SJSA1 (cell line): ENCODE results near the gene SKI. TPM values are rescaled to one million over a fixed set of nuclear protein-coding genes. Genes with fewer than 3 reads are reported as not detected.

ENCODE experiments used
- DNase-seq, 2 experiments: peaks; one replicate each; pipeline ENCODE4 v3.0.0-alpha.2; 2015 to 2020; ENCODE audit warnings: low spot score in 2 of 2, low read depth in 1 of 2
- H3K27ac ChIP-seq: fragments of 250-450 bp; sonication (Bioruptor Pico); 2 replicates; pipeline ENCODE4 v1.5.1; 2020; ENCODE audit warnings: mild to moderate bottlenecking, moderate library complexity
- H3K27me3 ChIP-seq: fragments of 250-450 bp; sonication (Bioruptor Pico); replicated peaks from 2 replicates; pipeline ENCODE4 v1.5.1; 2020; ENCODE audit warnings: mild to moderate bottlenecking, moderate library complexity
- H3K36me3 ChIP-seq: fragments of 250-450 bp; sonication (Bioruptor Pico); 2 replicates; pipeline ENCODE4 v1.5.1; 2020; ENCODE audit warnings: mild to moderate bottlenecking
- H3K4me1 ChIP-seq: fragments of 250-450 bp; sonication (Bioruptor Pico); replicated peaks from 2 replicates; pipeline ENCODE4 v1.6.1; 2021; ENCODE audit warnings: mild to moderate bottlenecking
- H3K4me3 ChIP-seq: fragments of 250-450 bp; sonication (Bioruptor Pico); 2 replicates; pipeline ENCODE4 v1.5.1; 2020; ENCODE audit warnings: mild to moderate bottlenecking
- H3K9me3 ChIP-seq: fragments of 250-450 bp; sonication (Bioruptor Pico); replicated peaks from 2 replicates; pipeline ENCODE4 v1.5.1; 2020; ENCODE audit warnings: mild to moderate bottlenecking
- total RNA-seq: library from RNA; depleted of rRNA; stranded (reverse); fragments of >200 nt; shearing (Covaris generic); gene quantifications from 2 replicates; pipeline ENCODE4 v1.2.3, GENCODE V29; 2014

Gene SKI
- total RNA-seq, 1 experiment from 2014 or later, result 9.6 TPM

DNA sequence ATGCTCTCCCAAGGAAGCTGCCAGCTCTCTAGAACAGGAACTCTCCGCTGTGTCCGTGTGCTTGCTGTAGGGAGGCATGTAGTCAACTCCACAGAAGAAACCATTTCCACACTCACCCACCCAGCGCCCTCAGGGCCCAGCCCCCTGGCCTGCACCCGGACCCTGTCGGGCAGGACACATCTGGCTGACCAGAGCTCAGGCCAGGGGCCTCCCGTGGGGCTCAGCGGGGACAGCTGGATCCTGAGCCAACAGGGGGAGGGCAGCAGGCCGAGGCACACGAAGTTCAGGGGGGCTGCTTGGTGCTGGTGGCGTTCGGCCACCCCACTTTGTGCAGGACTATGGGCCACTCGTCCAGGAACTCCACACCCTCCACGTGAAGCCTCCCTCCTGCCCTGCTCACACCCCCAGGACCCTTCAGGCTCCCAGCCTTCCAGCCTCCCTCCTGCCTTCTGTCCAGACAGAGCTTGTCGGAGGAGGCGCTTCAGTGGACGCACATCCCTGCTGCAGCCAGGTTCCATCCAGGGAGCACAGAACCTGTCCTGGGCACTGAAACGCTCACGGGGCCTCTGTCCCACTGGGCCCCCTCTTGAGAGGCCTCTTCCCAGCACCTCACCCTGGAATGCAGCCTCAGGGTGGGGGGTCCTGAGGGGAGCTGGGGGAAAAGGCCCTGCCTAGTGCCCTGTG lies 18.6 kb upstream of the SKI start:
- Histone ChIP-seq H3K27ac (no peak overlapping the region), H3K27me3 (no peaks in the 10 kb centered on the region), H3K36me3 (no peaks in the 10 kb centered on the region), H3K4me3 (no peak overlapping the region), H3K9me3 (no peaks in the 10 kb centered on the region), H3K4me1 (peaks cover 54% of the 10 kb centered on the region)
- no peak for DNase-seq

DNA sequence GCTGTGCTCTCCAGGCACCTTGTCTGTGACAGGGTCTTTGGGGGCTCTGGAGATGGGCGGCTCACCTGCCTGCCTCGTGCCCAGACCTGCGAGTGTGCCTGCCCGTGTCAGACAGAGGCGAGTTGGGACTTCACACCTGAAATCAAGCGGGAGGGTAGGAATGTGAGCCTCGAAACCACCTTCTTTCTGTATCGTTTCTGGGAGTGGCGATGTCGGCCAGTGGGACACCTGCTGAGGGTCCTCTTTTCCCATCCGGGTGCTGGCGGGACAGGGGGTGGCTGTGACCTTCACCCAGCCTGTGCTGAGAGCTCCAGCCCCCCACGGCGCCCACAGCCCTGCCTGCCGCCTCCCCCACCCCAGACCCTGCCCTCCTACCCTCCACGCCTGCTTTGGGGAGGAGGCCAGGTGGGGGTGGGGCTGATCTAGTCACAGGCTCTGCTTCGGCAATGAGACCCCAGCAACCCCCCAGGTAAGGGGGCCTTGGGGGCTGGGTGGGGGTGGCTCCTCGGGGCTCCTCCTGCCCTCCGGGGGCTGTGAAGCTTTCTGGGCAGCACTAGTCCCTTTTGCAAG lies 17.9 kb upstream of the SKI start:
- H3K27ac ChIP-seq, result no peak overlapping the region
- no peak for DNase-seq
- H3K36me3 ChIP-seq, result no peaks in the 10 kb centered on the region
- H3K4me3 ChIP-seq, result no peak overlapping the region
- H3K27me3 ChIP-seq, result no peaks in the 10 kb centered on the region
- peaks cover 55% of the 10 kb centered on the region for H3K4me1 ChIP-seq
- H3K9me3 ChIP-seq, result no peaks in the 10 kb centered on the region

DNA sequence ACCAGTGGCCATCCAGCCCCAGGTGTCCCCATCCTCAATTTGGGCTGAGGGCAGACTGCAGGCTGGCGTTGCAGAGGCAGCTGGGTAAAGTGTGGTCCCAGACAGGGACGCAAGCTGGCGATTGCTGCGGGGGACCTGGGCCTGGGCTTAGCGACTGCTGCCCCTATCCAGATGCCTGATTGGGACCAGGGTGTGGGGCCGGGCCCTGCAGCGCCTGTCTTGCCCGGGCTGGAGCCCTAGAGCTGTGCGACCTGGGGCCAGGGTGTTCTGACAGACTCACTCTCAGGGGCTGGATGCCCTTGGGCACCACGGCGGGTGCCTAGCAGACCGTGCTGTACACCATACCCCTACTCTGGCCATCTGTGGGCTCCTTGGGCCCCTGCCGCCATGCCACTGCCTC lies 17.3 kb upstream of the SKI start:
- Histone ChIP-seq H3K9me3 (no peaks in the 10 kb centered on the region), H3K27ac (no peak overlapping the region), H3K4me1 (peaks cover 49% of the 10 kb centered on the region), H3K4me3 (no peak overlapping the region), H3K36me3 (no peaks in the 10 kb centered on the region), H3K27me3 (no peaks in the 10 kb centered on the region)
- DNase-seq, result no peak

- Histone ChIP-seq H3K27me3 (no peaks in the 10 kb centered on the region), H3K36me3 (no peaks in the 10 kb centered on the region), H3K4me1 (peaks cover 47% of the 10 kb centered on the region), H3K27ac (peak overlapping the region; percentile 98), H3K4me3 (0 out of 2 replicates have a peak overlapping the region, but pooled peaks have one; percentile 4), H3K9me3 (no peaks in the 10 kb centered on the region)
- DNase-seq, result no peak
These were observed 15.9 kb upstream of the SKI start for GRCh38 chr1:2212274-2212531.

DNA sequence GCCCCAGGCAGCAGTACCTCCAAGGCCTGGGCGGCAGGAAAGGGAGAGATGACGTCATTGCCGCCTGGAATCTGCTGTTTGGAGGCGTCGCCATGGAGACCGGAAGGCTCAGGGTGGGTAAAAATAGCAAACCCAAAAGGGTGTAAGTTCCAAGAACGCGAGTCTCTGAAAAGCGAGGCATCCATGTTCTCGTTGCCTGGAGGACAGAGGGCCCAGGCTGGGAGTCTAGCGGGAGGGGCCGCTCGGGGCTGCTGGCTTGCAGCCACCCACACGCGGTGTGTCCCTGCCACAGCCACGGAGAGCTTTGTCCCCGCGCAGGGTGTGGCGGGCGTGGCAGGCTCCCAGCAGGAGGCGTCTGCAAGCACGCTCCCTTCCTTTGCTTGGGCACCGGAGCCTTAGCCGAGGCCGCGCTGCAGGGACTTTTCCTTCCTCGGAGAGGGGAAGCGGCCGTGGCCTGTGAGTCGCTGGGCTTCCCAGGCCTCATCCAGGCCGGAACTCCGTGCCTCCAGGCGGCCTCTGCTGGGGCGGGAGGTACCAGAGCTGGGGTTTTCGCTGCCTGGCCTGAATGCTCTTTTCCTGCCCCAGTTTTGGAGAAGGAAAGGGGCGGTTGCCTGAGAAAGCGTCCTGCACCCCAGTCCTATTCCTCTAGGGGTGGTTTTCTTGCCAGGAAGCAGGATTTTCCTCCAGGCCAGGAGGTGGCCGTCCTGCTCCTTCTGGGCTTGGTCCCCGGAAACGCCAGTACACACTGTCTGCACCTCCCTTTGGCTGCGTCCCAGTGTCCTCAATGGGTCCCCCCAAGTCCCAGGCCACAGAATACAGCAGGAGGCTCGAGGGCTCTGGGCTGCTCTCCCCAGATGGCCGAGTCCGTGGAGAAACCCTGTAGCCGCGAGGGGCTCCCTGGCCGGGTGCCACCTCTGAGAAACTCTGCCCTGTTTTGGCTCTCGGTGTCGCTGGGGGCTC lies 15.3 kb upstream of the SKI start:
- Histone ChIP-seq H3K4me3 (peak overlapping the region; percentile 25), H3K9me3 (no peaks in the 10 kb centered on the region), H3K36me3 (no peaks in the 10 kb centered on the region), H3K4me1 (peaks cover 41% of the 10 kb centered on the region), H3K27me3 (no peaks in the 10 kb centered on the region), H3K27ac (peak overlapping the region; percentile 98)
- DNase-seq, result peak; percentile 96 to 97

DNA sequence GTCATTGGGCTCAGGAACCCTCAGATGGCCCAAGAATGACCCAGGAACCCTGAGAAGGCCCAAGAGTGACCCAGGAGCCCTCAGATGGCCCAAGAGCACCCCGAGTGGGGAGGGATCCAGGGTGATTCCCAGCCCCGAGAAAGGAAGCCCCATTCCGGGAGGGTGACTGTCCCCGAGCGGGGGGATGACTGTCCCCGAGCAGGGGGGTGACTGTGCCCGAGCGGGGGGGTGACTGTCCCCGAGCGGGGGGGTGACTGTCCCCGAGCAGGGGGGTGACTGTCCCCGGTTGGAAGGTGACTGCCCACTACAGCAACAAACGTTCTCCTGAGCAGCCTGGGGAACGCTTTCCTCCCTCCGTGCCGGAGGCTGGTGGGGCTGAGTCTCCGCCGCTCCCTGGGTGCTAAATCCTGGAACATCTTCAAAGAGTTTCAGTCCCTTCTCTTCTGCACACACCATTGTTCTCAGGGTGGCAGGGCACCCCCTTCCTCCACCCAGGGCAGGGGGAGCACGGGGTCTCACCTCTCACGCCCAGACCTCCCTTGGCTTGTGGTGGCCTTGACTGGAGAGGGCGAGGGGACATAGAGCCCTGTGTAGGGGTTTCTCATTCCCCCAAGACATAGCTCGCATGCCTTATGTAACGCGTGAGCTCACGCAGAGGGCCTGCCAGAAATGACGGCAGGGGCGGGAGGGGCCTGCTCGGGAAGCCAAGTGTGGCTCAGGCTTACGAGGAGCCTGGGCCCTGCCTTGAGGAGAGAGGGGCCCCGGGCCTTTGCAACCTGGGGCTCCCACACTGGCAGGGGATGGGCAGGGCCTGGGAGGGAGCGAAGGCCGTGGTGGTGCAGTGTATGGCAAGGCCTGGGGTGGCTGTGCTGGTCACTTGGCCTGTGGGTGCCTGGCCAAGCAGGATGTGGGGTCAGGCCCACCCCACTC lies 14.3 kb upstream of the SKI start:
- Histone ChIP-seq H3K4me3 (no peak overlapping the region), H3K27ac (peak overlapping the region; percentile 98), H3K27me3 (no peaks in the 10 kb centered on the region), H3K9me3 (no peaks in the 10 kb centered on the region), H3K4me1 (peaks cover 31% of the 10 kb centered on the region), H3K36me3 (no peaks in the 10 kb centered on the region)
- no peak for DNase-seq

GRCh38 chr1:2214541-2215241 lies 13.4 kb upstream of the SKI start:
- no peak for DNase-seq
- Histone ChIP-seq H3K4me3 (no peak overlapping the region), H3K36me3 (no peaks in the 10 kb centered on the region), H3K9me3 (no peaks in the 10 kb centered on the region), H3K27ac (peak overlapping the region; percentile 98), H3K27me3 (no peaks in the 10 kb centered on the region), H3K4me1 (peaks cover 30% of the 10 kb centered on the region)

- Histone ChIP-seq H3K27ac (no peak overlapping the region), H3K36me3 (no peaks in the 10 kb centered on the region), H3K9me3 (no peaks in the 10 kb centered on the region), H3K4me1 (peaks cover 30% of the 10 kb centered on the region), H3K27me3 (no peaks in the 10 kb centered on the region), H3K4me3 (no peak overlapping the region)
- no peak for DNase-seq
These were observed 12.8 kb upstream of the SKI start for GRCh38 chr1:2215329-2215728.

GRCh38 chr1:2215909-2216766 lies 12.0 kb upstream of the SKI start:
- DNase-seq, result no peak
- Histone ChIP-seq H3K36me3 (no peaks in the 10 kb centered on the region), H3K27me3 (no peaks in the 10 kb centered on the region), H3K9me3 (no peaks in the 10 kb centered on the region), H3K4me1 (peaks cover 30% of the 10 kb centered on the region), H3K27ac (no peak overlapping the region), H3K4me3 (no peak overlapping the region)

DNA sequence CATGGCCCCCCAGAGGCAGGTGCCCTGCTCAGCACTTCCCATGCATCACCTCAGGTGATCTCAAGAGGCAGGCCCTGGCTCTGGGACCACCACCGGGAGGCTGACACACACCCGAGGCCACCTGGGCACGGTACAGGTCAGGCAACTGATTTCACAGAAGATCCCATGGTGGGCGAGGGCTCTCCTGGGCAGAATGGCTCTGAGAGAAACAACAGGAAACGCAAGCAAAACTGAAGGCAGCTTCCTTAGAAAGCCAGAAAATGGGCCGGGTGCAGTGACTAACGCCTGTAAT lies 11.4 kb upstream of the SKI start:
- Histone ChIP-seq H3K27ac (no peak overlapping the region), H3K9me3 (no peaks in the 10 kb centered on the region), H3K27me3 (no peaks in the 10 kb centered on the region), H3K36me3 (no peaks in the 10 kb centered on the region), H3K4me1 (peaks cover 30% of the 10 kb centered on the region), H3K4me3 (no peak overlapping the region)
- no peak for DNase-seq

DNA sequence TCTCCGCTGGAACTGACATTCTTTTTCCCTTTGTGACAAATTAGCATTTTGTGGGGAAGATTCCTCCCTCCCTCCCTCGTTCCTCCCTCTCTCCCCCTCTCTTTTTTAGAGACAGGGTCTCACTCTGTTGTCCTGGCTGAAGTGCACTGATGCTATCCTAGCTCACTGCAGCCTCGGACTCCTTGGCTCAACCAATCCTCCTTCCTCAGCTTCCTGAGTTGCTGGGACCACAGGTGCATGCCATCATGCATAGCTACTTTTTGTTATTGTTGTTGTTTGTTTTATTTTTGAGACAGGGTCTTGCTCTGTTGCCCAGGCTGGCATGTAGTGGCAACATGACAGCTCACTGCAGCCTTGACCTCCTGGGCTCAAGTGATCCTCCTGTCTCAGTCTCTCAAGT lies 6.8 kb upstream of the SKI start:
- no peaks in the 10 kb centered on the region for H3K36me3 ChIP-seq
- no peaks in the 10 kb centered on the region for H3K27me3 ChIP-seq
- no peak for DNase-seq
- no peak overlapping the region for H3K4me3 ChIP-seq
- no peak overlapping the region for H3K27ac ChIP-seq
- H3K9me3 ChIP-seq, result no peaks in the 10 kb centered on the region
- peaks cover under 1% of the 10 kb centered on the region for H3K4me1 ChIP-seq

DNA sequence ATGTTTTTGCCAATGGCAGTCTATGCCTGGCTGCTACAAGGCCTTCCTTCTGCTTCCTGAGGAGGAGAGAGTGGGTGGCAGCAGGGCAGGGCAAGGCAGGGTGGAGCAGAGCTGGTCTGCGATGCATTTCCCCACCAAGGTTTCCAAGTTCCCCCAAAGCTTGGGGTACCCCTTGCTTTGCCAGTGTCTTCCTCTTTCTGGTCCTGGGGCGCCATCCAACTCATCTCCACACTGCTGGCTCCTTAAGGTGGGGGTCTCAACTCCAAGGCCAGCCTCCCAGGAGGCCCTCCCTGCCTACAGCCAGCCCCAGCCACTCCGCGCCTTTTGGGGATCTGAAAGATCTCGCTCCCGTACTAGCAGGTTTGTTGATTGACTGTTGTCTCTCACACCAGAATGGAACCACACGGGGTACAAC lies 3.9 kb upstream of the SKI start:
- peaks cover 3% of the 10 kb centered on the region; the same call in 1 of the 2 replicates for H3K9me3 ChIP-seq
- no peak overlapping the region for H3K4me3 ChIP-seq
- peaks cover 18% of the 10 kb centered on the region for H3K4me1 ChIP-seq
- H3K27ac ChIP-seq, result no peak overlapping the region
- H3K27me3 ChIP-seq, result no peaks in the 10 kb centered on the region
- H3K36me3 ChIP-seq, result peaks cover 12% of the 10 kb centered on the region
- DNase-seq, result no peak
